ENCODE measurements around the gene NT5C1B.

DNA sequence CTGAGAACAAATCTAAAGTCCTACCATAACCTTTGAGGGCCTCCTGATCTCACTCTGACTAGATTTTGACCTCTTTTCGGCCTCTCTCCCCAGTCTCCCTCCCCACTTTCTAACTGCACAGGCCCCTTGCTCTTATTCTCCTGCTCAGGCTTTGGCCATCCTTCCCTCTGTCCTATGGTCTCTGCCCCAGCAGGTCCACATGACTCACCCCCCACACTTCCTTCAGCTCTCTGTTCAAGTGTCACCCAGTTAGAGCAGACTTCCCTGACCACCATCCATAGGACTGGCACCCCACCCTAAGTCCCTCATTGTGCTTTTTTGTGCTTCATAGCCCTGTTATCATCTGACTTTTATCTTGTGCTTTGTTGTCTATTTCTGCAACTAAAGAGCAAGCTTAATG is 41.2 kb upstream of the NT5C1B start:
- TF ChIP-seq, protein P1, sequence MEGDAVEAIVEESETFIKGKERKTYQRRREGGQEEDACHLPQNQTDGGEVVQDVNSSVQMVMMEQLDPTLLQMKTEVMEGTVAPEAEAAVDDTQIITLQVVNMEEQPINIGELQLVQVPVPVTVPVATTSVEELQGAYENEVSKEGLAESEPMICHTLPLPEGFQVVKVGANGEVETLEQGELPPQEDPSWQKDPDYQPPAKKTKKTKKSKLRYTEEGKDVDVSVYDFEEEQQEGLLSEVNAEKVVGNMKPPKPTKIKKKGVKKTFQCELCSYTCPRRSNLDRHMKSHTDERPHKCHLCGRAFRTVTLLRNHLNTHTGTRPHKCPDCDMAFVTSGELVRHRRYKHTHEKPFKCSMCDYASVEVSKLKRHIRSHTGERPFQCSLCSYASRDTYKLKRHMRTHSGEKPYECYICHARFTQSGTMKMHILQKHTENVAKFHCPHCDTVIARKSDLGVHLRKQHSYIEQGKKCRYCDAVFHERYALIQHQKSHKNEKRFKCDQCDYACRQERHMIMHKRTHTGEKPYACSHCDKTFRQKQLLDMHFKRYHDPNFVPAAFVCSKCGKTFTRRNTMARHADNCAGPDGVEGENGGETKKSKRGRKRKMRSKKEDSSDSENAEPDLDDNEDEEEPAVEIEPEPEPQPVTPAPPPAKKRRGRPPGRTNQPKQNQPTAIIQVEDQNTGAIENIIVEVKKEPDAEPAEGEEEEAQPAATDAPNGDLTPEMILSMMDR (IDR thresholded peaks at IDR 0.05) = no peak
- no peak for TF ChIP-seq POLR2A (IDR thresholded peaks at IDR 0.05)
